Right cardiac atrium (tissue), 5 donors: Measurements from ENCODE around the gene WIF1. TPM values are rescaled to one million over a fixed set of nuclear protein-coding genes. Genes with fewer than 3 reads are reported as not detected.

Experiments used
- polyA plus RNA-seq: library from polyadenylated mRNA; stranded (reverse); fragments of 200-250 nt; gene quantifications from one replicate; pipeline ENCODE4 v1.2.3, GENCODE V29; 2013
- total RNA-seq, 4 donors: library from RNA; stranded (reverse); fragmentation: NEBNext Ultra II Directional; extraction: Animal tissue kit (Norgen Biotek cat#: 25700); gene quantifications; one replicate each; pipeline ENCODE4 v1.2.1, GENCODE V29; 2021
- donor health status: healthy with polysubstance abuse.
- donor health status: DM: no; HTN: yes; CAD: no.
- donor health status: DM: no; HTN: no; CAD: no.
- donor health status: DM: no; HTN: yes; CAD: no; lungs with severe emphysema.
- donor health status: DM: yes; HTN: yes; CAD: no.

Gene WIF1
- total and polyA plus RNA-seq, 5 donors: 0.29 to 0.67 (median 0.38) TPM; not detected in 2

Other genes starting within 250 kb of the WIF1 start
- gene LEMD3, start 48.3 kb upstream of the WIF1 start, total RNA-seq: 10 to 100 TPM; 13.4 to 18.4 (median 17.0) TPM
- gene LEMD3, start 48.3 kb upstream of the WIF1 start, polyA plus RNA-seq: 6.0 TPM
- gene MSRB3, start 157.4 kb upstream of the WIF1 start, total RNA-seq: 100 to 1,000 TPM; 125 to 210 (median 131) TPM
- gene MSRB3, start 157.4 kb upstream of the WIF1 start, polyA plus RNA-seq: 59.7 TPM